Aorta (tissue), 5 donors: Measurements from ENCODE around the gene KRT80. TPM values are rescaled to one million over a fixed set of nuclear protein-coding genes. Genes with fewer than 3 reads are reported as not detected.

Source experiments
- ATAC-seq: fragments of 200-7000 bp; cut with Tn5 transposase; one replicate; pipeline ENCODE4 v1.9.1; 2022; ENCODE audit warnings: moderate library complexity; ENCODE audit not compliant: low FRiP score
- DNase-seq, 2 donors: peaks; one replicate each; pipeline ENCODE4 v3.0.0-alpha.2; 2020
- H3K27ac ChIP-seq, 2 donors: one replicate each; pipeline ENCODE4 v1.5.1; 2013; ENCODE audit warnings: low read length in 2 of 2, mild to moderate bottlenecking in 2 of 2, moderate library complexity in 2 of 2, control low read depth in 1 of 2, inconsistent platforms in 1 of 2, low read depth in 1 of 2
- H3K27me3 ChIP-seq, 2 donors: one replicate each; pipeline ENCODE4 v1.6.1; 2013; ENCODE audit warnings: control low read depth in 1 of 2, low read length in 1 of 2, mild to moderate bottlenecking in 1 of 2, moderate library complexity in 1 of 2; ENCODE audit not compliant: insufficient read depth in 2 of 2, control insufficient read depth in 1 of 2
- H3K36me3 ChIP-seq, 2 donors: one replicate each; pipeline ENCODE4 v1.6.1; 2013; ENCODE audit warnings: control low read depth in 1 of 2, low read length in 1 of 2, mild to moderate bottlenecking in 1 of 2; ENCODE audit not compliant: insufficient read depth in 2 of 2, control insufficient read depth in 1 of 2
- H3K4me1 ChIP-seq, 2 donors: one replicate each; pipeline ENCODE4 v1.6.1; 2013; ENCODE audit warnings: low read length in 2 of 2, control low read depth in 1 of 2, mild to moderate bottlenecking in 1 of 2, moderate library complexity in 1 of 2; ENCODE audit not compliant: insufficient read depth in 2 of 2, control insufficient read depth in 1 of 2
- H3K4me3 ChIP-seq, 2 donors: one replicate each; pipeline ENCODE4 v1.5.1; 2013; ENCODE audit warnings: low read length in 2 of 2, control low read depth in 1 of 2, mild to moderate bottlenecking in 1 of 2
- H3K9me3 ChIP-seq: one replicate; pipeline ENCODE4 v1.6.1; 2013; ENCODE audit warnings: mild to moderate bottlenecking, low read length; ENCODE audit not compliant: control insufficient read depth
- WGBS, 2 donors: extraction: QIAGEN DNeasy Blood & Tissue Kit; methylation state at CpG; one replicate each; pipeline ENCODE4 v1.1.7; 2013; 5-methylcytosine and 5-hydroxymethylcytosine counted together
- intact Hi-C, 2 donors: fragments of 100-400 bp; cut with DNase I; formaldehyde crosslinking; loops; one replicate each; pipeline versions ENCODE4 v1.14.2 to v1.15.0; 2022
- polyA plus RNA-seq, 2 donors: library from polyadenylated mRNA; stranded (reverse); fragments of 200-250 nt; gene quantifications; one replicate each; pipeline ENCODE4 v1.2.3, GENCODE V29; 2013
- total RNA-seq, 2 donors: library from RNA; stranded (reverse); fragmentation: NEBNext Ultra II Directional; extraction: Animal tissue kit (Norgen Biotek cat#: 25700); gene quantifications; one replicate each; pipeline ENCODE4 v1.2.1, GENCODE V29; 2021
- donor health status: healthy with polysubstance abuse.
- donor health status: Bipolar disorder and iron deficiency.
- donor health status: DM: no; HTN: no; CAD: no.
- donor health status: DM: no; HTN: no; CAD: no.
- donor health status: DM: yes; HTN: yes; CAD: no.

KRT80 gene
- total and polyA plus RNA-seq, 4 donors = 0.12 to 0.71 (median 0.20) TPM; not detected in 1

DNA sequence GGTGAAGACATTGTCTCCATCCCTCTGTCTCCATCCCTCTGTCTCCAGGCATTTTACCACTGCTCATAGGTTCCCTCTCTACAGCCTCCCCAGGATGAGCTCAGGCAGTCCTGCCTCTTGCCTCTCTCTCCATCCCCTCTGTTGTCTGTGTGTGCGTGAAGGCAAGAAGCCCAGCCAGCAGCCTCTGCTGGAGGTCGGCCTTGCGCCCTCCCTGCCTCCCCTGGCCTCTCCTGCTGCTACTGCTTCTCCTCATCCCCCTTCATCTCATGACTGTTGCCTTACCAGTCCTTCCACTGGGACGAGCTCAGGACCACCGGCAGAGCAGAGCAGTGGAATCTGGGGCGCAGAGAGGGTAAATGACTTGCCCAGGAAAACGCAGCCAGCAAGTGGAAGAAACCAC is 3.2 kb downstream of the KRT80 start:
- Histone ChIP-seq H3K27me3 (no peaks in the 10 kb centered on the region), H3K4me3 (no peak overlapping the region), H3K4me1 (peaks cover 2% of the 10 kb centered on the region in 2 donors), H3K36me3 (no peaks in the 10 kb centered on the region), H3K27ac (no peak overlapping the region), H3K9me3 (no peaks in the 10 kb centered on the region)
- ATAC-seq = no peak
- DNase-seq = no peak
- 94% methylated on average over 7 of the region's 7 CpGs for WGBS, 2 donors
- intact Hi-C loops = no loop called here

DNA sequence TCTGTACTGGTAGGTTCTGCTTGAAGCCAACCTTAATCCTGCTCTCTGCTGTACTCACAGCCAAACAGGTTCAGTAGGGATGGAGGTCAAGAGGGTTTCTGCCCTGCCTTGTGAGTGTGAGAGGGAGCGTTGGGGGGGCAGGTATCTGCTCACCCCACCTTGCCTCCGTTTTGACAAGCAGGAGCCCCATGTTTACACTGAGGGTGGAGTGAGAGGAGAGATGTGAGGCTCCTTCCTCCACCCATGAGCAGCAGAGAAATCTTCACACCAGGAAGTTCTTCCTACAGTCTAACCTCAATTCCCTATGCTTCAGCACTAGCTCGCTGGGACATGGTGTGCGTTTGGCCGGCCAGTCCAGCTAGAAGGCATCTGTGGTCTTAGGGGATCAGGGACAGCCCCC is 4.2 kb downstream of the KRT80 start:
- WGBS, 2 donors = 92 to 96% methylated on average over 5 of the region's 5 CpGs
- Histone ChIP-seq H3K36me3 (no peaks in the 10 kb centered on the region), H3K27me3 (no peaks in the 10 kb centered on the region), H3K9me3 (no peaks in the 10 kb centered on the region), H3K27ac (no peak overlapping the region), H3K4me3 (no peak overlapping the region), H3K4me1 (peaks cover 2% of the 10 kb centered on the region in 2 donors)
- DNase-seq (no peak), ATAC-seq (no peak)
- intact Hi-C loops = no loop called here

- Histone ChIP-seq H3K9me3 (no peaks in the 10 kb centered on the region), H3K27me3 (no peaks in the 10 kb centered on the region), H3K4me1 (peaks cover 0 to 2% of the 10 kb centered on the region in 2 donors), H3K27ac (no peak overlapping the region), H3K36me3 (no peaks in the 10 kb centered on the region), H3K4me3 (no peak overlapping the region)
- 93 to 94% methylated on average over 11 of the region's 11 CpGs for WGBS, 2 donors
- intact Hi-C loops = no loop called here
- DNase-seq (no peak), ATAC-seq (no peak)
Observed at GRCh38 chr12:52187206-52187605, 4.6 kb downstream of the KRT80 start.

- DNase-seq (no peak), ATAC-seq (no peak)
- Histone ChIP-seq H3K27me3 (no peaks in the 10 kb centered on the region), H3K9me3 (no peaks in the 10 kb centered on the region), H3K4me1 (peaks cover 0 to 2% of the 10 kb centered on the region in 2 donors), H3K27ac (no peak overlapping the region), H3K4me3 (no peak overlapping the region), H3K36me3 (no peaks in the 10 kb centered on the region)
- intact Hi-C loops = no loop called here
- 82 to 91% methylated on average over 8 of the region's 8 CpGs for WGBS, 2 donors
Observed at GRCh38 chr12:52186118-52186840, 5.5 kb downstream of the KRT80 start.

GRCh38 chr12:52185400-52185967 is 6.3 kb downstream of the KRT80 start:
- H3K36me3 ChIP-seq = no peaks in the 10 kb centered on the region
- no peak for ATAC-seq
- no peaks in the 10 kb centered on the region for H3K27me3 ChIP-seq
- H3K4me3 ChIP-seq = no peak overlapping the region
- intact Hi-C loops = no loop called here
- WGBS, 2 donors = 96% methylated on average over 16 of the region's 16 CpGs
- no peak overlapping the region for H3K27ac ChIP-seq
- H3K4me1 ChIP-seq = peaks cover 0 to 2% of the 10 kb centered on the region in 2 donors
- DNase-seq = no peak
- no peaks in the 10 kb centered on the region for H3K9me3 ChIP-seq

DNA sequence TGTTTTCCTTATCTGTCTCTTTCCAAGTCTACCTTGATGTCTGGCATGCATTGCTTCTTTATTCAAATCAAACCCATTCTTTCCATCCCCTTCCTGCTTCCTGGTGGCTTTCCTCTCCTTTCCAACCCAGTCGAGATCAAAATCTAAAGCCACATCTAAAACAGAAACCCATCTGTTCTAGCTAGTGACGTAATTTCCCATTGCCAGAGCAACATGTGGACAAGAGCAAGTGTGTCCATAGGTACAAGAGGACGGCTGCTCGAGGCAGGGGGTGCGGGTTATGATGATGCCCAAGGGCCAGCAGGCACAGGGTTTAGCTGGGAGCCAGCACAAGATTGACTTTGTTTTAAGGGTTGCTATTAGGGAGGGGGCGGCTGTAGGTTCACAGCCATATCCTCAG is 7.0 kb downstream of the KRT80 start:
- WGBS, 2 donors = 83 to 89% methylated on average over 6 of the region's 6 CpGs
- Histone ChIP-seq H3K27me3 (no peaks in the 10 kb centered on the region), H3K27ac (no peak overlapping the region), H3K36me3 (no peaks in the 10 kb centered on the region), H3K4me1 (peaks cover 0 to 2% of the 10 kb centered on the region in 2 donors), H3K9me3 (no peaks in the 10 kb centered on the region), H3K4me3 (no peak overlapping the region)
- DNase-seq (no peak), ATAC-seq (no peak)
- intact Hi-C loops = no loop called here

DNA sequence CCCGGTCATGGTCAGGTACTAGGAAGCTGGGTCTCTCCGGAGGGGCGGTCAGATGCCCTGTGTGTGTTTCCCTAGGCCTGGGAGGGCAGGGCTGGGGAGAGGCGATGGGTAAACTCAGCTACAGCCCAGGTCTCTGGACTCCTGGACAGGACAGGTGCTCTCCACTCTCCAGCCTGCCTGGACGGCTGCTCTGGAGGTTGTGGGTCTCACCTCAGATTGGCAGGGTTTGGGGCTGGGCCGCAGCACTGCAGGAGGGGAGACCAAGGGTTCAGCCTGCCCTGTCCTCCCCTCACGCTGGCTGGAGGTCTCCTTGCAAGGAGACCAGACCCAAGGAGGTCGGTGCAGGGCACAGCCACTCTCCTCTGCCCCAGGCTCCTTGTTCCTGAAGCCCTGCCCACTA is 7.8 kb downstream of the KRT80 start:
- no peak overlapping the region for H3K27ac ChIP-seq
- intact Hi-C loops = no loop called here
- H3K9me3 ChIP-seq = no peaks in the 10 kb centered on the region
- DNase-seq = no peak
- no peaks in the 10 kb centered on the region for H3K36me3 ChIP-seq
- 88 to 90% methylated on average over 8 of the region's 8 CpGs for WGBS, 2 donors
- no peaks in the 10 kb centered on the region for H3K27me3 ChIP-seq
- H3K4me1 ChIP-seq = peaks cover 0 to 2% of the 10 kb centered on the region in 2 donors
- H3K4me3 ChIP-seq = no peak overlapping the region
- no peak for ATAC-seq

DNA sequence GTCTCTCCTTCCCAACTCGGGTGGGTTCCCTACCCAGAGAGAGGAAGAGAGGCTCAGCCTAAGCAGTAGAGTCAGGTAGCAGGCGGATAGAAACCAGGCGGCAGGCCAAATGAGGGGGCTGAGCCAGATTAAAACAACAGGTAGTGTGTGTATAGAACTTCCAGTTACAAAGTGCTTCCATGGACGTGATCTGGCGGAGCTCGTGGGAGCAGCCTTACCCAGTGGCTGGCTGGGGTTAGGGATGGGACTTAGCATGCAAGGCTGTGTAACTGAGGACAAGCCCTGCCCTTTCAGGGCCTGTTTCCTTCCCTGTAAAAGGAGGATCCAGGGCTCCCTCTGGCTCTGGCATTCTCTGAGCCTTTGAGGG is 8.3 kb downstream of the KRT80 start:
- Histone ChIP-seq H3K4me1 (peaks cover 0 to 2% of the 10 kb centered on the region in 2 donors), H3K36me3 (no peaks in the 10 kb centered on the region), H3K27me3 (no peaks in the 10 kb centered on the region), H3K9me3 (no peaks in the 10 kb centered on the region), H3K27ac (no peak overlapping the region), H3K4me3 (no peak overlapping the region)
- no peak for DNase-seq
- intact Hi-C loops = no loop called here
- ATAC-seq = no peak
- 55 to 57% methylated on average over 6 of the region's 6 CpGs for WGBS, 2 donors

- no peaks in the 10 kb centered on the region for H3K36me3 ChIP-seq
- no peak overlapping the region for H3K4me3 ChIP-seq
- H3K27me3 ChIP-seq = no peaks in the 10 kb centered on the region
- no peak for ATAC-seq
- intact Hi-C loops = no loop called here
- DNase-seq = no peak
- H3K4me1 ChIP-seq = peaks cover 0 to 2% of the 10 kb centered on the region in 2 donors
- no peaks in the 10 kb centered on the region for H3K9me3 ChIP-seq
- H3K27ac ChIP-seq = no peak overlapping the region
- 67 to 71% methylated on average over 9 of the region's 9 CpGs for WGBS, 2 donors
Observed at GRCh38 chr12:52182898-52183543, 8.8 kb downstream of the KRT80 start.
